ENCODE measurements around the gene OXER1. TPM values are rescaled to one million over a fixed set of nuclear protein-coding genes. Genes with fewer than 3 reads are reported as not detected.

Gene OXER1
- total RNA-seq, result 0.15 TPM in 1 of 2 replicates, not detected in the other

- no peak for DNase-seq (ENCODE audit: low read depth)
Observed at GRCh38 chr2:42764096-42764495, at the start of gene OXER1. OXER1 (minus strand) TSS chr2:42764135; CDS start chr2:42764062, 73 bp downstream.

GRCh38 chr2:42812899-42813479 is 49.1 kb upstream of the OXER1 start:
- DNase-seq (ENCODE audit: low read depth), result peak; percentile 58

DNA sequence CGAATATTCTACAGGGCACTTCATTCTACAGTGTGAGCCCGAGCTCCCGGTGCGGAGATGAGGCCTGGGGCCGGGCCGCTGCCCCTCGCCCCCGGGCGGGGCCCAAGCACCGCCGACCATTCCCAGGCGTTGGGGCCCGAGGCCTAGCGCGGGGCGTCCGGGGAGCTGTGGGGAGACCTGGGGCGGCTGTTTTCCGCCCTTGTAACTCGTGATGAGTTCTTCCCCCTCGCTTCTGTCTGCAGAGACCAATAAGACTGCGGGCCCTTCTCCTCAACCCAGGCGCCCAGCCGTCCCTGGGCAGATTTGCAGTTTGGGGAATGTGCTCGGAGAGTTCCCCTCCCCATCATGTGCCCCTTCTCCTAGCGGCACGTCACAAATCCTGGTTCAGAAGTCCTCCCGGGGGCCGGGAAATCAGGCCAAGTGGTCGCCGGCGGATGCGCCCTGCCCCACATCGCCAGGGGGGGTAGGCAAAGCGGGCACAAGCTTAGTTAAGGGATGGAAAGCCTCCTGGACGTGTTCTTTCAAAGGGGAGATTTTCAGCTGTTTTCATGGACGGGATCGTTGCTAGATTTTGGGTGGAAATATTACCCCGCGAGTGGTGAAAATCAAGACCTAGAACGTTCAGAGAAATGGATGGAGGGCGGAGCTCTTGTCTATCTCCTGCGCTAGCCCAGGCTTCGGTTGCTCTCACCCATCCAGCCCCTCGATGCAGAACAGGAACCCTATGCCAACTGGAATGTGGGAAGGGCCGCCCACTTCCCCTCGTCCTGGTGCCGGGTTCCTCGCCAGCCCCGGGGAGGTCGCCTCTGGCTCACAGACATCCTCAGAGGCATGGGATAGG is 47.3 kb upstream of the OXER1 start:
- DNase-seq (ENCODE audit: low read depth), result no peak

- peak; percentile 91 for DNase-seq (ENCODE audit: low read depth)
Observed at GRCh38 chr2:42810121-42810970, 46.4 kb upstream of the OXER1 start.

- DNase-seq (ENCODE audit: low read depth), result no peak
Observed at GRCh38 chr2:42809819-42810120, 45.8 kb upstream of the OXER1 start.

GRCh38 chr2:42809131-42809818 is 45.3 kb upstream of the OXER1 start:
- peak; percentile 44 for DNase-seq (ENCODE audit: low read depth)

- no peak for DNase-seq (ENCODE audit: low read depth)
Observed at GRCh38 chr2:42808301-42808700, 44.4 kb upstream of the OXER1 start.

GRCh38 chr2:42806786-42807185 is 42.9 kb upstream of the OXER1 start:
- DNase-seq (ENCODE audit: low read depth), result no peak

DNA sequence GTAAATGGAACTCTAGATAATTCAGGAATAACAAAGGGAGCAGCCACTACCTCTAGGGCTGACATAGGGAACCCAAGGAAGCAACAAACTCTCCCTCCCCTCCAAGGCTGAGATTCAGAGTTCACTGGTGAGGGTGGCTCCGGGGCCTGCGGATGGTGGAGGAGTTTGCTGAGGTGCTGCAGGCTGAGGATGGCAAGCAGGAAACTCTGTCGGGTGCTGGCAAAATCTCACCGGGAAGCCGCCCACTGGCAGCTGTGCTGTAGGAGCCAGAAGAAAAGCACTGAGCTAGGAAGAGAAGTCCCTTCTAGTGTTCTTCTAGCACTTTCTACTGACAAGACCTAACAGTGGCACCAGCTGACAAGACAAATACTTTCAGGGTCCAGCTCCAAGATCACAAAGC is 41.0 kb upstream of the OXER1 start:
- DNase-seq (ENCODE audit: low read depth), result no peak

DNA sequence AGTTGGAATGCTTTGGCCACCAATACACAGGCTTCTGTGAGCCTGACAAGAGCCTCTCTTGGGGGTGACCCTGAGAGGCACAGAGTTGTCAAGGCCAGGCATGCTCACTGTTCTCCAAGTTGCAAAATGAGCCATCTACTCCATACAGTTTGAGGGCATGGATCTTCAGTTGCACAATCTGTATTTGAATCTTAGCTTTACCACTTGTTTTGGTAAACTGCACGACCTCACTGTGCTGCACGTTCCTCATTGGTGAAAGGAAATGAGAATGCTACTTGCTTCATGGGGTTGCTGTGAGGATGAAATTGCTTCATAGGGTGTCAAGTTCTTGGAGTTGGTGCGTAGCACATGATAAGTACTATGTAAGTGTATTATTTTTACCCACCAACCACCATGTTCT is 40.4 kb upstream of the OXER1 start:
- DNase-seq (ENCODE audit: low read depth), result no peak

DNA sequence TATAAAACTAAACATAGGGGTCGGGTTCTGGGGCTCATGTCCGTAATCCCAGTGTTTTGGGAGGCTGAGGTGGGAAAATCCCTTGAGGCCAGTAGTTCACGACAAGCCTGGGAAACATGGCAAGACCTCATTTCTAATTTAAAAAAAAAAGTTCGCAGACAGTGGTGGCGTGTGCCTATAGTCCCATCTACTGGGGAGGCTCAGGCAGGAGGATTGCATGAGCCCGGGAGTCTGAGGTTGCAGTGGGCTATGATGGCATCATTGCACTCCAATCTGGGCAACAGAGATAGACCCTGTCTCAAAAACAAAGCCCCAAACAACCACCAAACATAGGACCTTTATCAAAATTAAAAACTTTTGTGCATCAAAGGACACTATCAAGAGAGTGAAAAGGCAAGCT is 38.2 kb upstream of the OXER1 start:
- DNase-seq (ENCODE audit: low read depth), result no peak

DNA sequence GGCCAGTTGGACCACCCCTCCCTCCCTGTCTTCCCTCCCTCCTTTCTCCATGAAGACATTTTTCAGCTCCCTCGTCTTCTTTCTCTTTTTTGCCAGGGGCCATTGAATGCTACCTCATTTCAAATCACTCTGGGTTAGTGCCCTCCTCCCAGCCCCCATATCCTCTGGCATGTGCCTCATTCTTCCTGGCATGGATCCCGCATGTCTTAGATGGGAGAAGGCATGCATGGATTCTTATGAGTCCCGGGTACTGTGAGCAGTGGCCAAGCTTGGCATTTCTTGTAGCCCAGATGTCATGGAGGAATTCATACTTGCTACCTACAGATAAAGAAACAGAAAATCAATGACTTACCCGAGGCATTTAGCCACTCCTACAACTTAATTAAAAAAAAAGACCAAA is 37.4 kb upstream of the OXER1 start:
- DNase-seq (ENCODE audit: low read depth), result peak; percentile 52

DNA sequence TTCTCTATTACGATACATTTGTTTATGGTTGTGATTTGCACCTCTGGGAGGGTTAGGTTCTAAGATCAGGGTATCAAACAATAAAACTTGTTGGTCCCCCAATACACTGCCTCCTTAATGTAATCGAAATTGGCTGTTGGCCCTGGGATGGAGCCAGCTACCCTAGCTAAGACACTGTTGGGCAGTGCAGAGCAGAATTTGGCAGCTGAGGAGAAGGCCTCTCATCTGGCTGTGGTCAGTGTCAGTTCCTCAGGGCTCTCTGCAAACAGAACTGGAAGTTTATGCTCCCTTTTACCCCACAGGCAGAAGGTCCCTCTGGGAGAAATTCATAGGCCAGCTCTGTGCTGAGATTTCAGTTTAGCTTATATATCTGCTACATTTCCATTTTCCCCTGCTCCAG is 37.0 kb upstream of the OXER1 start:
- no peak for DNase-seq (ENCODE audit: low read depth)

DNA sequence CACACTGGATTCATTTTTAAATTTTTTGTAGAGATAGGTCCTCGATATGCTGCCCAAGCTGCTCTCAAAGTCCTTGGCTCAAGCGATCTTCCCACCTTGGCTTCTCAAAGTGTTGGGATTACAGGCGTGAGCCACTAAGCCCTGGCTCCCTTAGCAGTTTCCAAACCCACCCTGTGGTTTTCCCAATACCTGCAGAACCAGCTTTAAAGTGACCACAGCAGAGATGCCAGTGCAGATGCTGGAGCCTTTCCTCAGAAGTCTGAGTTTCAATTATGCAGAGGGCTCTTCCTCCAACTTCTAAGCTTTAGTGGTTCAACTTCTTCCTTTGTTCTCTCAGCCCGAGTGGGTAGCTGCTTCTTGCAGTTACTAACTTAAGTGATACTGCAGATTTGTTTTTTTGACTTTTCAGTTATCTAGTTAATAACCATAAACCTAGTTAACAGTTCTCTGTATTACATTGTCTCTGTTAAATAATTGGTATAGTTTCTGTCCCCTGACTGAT is 36.6 kb upstream of the OXER1 start:
- DNase-seq (ENCODE audit: low read depth), result no peak

DNA sequence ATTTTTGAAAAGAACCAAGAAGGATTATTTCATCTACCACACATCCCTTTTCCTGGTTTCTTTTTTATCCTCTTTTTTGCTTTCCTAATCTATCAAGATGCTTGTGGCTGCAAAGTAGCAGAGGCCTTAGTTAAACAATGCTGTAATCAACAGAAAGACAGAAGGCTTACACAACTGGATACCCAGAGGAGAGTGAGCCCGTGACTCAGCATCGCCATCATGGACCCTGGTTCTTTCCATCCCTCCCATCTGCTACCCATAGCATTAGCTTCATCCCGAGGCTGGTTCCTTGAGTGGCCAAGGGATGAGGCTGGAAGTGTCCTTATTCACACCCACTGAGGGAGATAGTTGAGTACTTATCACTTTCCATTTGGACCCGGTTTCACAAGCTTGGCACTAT is 35.9 kb upstream of the OXER1 start:
- DNase-seq (ENCODE audit: low read depth), result no peak

- DNase-seq (ENCODE audit: low read depth), result no peak
Observed at GRCh38 chr2:42797281-42797680, 33.3 kb upstream of the OXER1 start.

- no peak for DNase-seq (ENCODE audit: low read depth)
Observed at GRCh38 chr2:42796427-42797248, 32.7 kb upstream of the OXER1 start.

DNA sequence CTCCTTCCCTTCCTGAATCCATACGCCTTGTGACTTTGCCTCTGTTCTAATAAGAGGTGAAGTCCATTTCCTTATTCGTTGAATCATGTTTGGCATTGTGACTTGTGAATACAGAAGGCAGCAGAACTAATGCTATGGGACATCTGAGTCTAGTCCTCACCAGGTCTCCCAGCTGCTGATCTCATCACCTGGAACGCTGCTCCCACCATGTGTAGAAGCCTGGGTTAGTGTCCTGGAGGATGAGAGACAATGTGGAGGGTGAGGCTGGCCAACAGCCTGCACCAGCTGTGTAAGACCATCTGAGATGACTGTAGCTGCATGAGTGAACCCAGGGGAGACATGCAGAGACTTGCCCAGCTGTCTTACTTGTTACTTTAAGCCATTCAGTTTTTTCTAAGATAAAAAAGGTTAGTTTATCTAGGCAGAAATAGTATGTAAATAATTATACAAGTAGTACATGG is 31.9 kb upstream of the OXER1 start:
- no peak for DNase-seq (ENCODE audit: low read depth)

- DNase-seq (ENCODE audit: low read depth), result no peak
Observed at GRCh38 chr2:42795275-42795674, 31.3 kb upstream of the OXER1 start.

- DNase-seq (ENCODE audit: low read depth), result peak; percentile 43
Observed at GRCh38 chr2:42794271-42795046, 30.5 kb upstream of the OXER1 start.
